AG08395 (cell line): ENCODE measurements around the gene CCL16.

Experiments
- DNase-seq: peaks from one replicate; pipeline ENCODE4 v3.0.0; 2012; ENCODE audit warnings: mixed read lengths, low spot score

Gene CCL16

DNA sequence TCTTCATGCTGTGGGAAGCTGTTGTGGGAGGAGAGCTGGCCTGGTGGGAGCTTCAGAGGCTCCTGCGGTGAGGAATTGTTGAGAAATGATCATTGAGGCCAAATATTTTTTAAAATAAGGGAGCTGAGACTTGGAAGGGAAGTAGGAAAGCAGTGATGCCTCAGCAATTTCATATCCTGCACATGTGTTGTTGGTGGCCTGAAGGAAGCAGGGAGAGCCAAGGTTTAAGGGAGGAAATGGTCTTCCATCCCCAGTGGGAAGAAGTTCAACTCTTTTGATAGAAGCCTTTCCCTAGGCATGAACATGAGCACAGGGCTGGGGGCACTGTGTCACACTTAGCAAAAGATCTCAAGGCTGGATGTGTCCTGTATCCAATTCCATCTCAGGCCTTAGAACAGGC lies 5.3 kb upstream of the CCL16 start, which contains the start of gene CCL14:
TSS of gene CCL14 (minus strand) at position 87 of the 400 bp plus-strand sequence. CDS start at position 7, 80 bp downstream.
- no peak for DNase-seq

- DNase-seq: no peak
These were observed 2.8 kb upstream of the CCL16 start for GRCh38 chr17:35984140-35984539.

GRCh38 chr17:35982409-35983191 lies 1.3 kb upstream of the CCL16 start:
- DNase-seq: no peak

DNA sequence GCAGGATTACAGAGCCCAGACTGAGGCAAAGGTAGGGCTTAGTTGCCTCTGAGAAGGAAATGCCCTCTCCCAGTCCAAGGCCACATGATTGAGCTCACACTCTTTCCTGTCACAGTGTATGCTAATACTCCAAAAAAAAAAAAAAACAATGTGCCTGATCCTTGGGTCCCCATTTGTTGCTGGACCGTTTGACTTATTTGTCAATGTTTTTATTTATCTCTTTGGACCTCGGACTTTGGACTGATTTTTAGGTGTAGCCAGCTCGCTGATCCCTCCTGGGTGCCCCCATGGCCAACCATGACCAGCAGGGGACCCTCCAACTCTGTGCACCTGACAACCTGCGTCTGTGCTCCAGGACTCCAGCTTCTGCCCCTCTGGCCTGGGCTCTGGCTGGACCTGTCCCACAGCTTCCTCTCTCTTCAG lies 622 bp upstream of the CCL16 start:
- no peak for DNase-seq

GRCh38 chr17:35978346-35978745 lies 3.0 kb downstream of the CCL16 start:
- DNase-seq: no peak

DNA sequence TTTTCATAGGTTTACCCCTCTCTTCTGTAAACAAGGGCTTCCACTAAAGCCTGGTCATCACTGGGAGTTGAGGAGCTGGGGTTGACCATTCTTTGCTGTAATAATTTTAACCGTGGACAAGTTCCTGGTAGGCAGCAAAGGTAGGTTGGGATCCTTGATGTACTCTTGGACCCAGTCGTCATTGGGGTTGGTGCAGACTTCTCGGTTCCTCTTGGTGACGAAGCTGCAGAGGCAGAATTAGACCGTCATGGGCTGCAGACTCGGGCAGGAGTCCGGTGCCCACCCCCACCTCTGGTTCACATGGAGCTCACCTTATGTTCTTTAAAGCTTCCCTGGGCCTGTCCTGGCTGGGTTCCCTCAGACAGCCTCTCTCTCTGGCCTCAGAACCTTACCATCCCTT lies 3.8 kb downstream of the CCL16 start:
- DNase-seq: no peak

- no peak for DNase-seq
These were observed 7.7 kb downstream of the CCL16 start for GRCh38 chr17:35973333-35974260.

DNA sequence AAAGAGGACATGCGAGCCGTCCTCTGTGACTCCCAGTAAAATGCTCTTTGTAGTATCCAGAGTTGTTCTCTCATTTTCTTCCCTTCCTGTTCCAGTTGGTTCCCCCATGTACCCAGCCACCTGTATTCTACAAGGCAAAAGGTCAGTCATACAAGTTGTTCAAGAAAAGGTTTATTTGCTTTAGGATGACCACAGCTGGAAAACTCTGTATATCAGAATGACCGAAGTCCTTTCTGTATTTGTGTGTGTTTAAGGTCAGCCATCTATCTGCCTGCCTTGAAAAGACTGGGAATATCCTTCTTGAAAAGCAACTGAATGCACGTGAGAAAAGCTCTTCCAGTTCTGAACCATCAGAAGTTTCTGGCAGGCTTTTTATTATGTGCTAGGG lies 8.4 kb downstream of the CCL16 start:
- no peak for DNase-seq

GRCh38 chr17:35972535-35972934 lies 8.8 kb downstream of the CCL16 start:
- DNase-seq: no peak

GRCh38 chr17:35972066-35972465 lies 9.2 kb downstream of the CCL16 start:
- no peak for DNase-seq

DNA sequence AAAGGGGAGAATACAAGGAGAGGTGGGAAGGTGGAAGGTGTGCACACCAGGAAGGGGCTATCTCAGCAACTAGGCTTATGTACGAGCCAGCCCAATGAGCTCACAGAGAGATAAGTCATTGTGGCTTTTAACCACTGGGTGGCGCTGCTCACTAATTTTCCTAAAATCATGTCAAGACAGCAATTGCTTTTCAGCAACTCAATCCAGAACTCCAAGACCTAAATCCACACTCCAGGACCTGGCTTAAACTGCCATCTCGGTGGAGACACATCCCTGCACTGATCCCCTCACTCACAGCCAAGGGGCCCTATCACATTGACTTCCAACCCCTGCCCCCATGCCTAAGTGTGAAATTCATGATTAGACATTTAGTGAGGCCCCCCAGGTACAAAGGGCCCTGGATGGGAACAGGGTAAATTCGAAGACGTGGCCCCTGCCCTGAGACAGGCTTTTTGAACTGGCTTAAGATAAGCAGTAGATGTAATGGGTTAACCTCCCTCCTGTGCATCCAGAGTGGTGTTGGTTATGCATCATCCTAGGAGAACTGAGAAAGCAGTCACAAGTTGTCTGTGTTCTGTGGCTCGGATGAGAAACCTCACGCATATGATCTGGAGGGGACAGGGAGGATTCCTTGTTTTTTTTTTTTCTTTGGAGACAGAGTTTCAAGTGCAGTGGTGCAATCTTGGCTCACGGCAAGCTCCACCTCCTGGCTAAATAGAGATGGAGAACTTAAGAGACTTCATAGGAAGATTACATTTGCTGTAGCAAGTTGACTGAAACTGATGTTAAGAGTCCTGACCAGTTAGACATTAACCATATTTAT lies 11.5 kb downstream of the CCL16 start:
- peak; percentile 77 for DNase-seq

GRCh38 chr17:35968520-35969054 lies 12.7 kb downstream of the CCL16 start:
- DNase-seq: no peak

DNA sequence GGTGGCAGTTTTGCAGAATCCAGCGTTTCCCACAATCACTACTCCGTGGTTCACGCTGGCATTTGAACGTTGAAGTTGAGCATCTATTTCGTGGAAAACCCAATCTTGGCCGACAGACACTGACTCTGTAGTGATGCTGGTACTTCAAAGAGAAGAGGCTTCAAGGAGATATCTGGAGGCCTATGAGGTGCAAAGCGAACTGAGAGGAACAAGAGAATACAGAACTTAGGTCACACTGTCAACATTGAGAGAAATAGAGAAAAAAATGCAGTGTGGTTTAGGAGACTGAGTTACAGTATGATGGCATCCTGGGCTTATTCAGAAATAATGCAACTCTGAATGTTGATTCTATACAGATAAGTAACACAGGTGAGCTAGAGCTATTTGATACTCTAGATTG lies 16.0 kb downstream of the CCL16 start:
- DNase-seq: no peak

- no peak for DNase-seq
These were observed 17.6 kb downstream of the CCL16 start for GRCh38 chr17:35963663-35964062.

DNA sequence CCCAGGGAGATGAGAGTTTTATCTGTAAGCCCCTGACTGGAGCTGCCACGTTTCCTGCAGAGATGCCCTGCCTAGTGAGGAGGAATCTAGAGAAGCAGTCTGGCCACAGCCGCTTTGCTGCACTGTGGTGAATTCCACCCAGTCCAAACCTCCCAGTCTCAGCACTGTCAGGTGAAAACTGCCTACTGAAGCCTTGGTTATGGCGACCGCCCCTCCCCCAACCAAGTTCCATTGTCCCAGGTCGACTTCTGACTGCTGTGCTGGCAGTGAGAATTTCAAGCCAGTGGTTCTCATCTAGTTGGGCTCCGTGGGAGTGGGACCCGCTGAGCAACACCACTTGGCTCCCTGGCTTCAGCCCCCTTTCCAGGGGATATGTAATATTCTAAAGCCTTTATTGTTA lies 27.6 kb downstream of the CCL16 start:
- DNase-seq: no peak

DNA sequence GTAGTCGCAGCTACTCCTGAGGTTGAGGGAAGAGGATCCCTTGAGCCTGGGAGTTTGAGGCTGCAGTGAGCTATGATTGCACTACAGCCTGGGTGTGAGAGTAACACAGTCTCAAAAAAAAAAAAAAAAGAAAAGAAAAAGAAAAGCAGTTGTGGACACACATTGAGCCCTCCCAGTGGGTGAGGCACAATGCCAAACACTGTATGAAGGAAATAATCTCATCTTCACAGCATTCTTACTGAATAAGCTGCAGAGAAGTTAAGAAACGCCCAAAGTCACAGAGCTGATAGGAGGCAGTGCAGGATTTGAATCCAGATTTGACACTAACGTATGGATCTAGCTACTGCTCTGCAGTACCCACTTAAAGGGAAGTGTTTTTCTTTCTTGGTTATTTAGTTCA lies 31.9 kb downstream of the CCL16 start:
- DNase-seq: no peak

- no peak for DNase-seq
These were observed 33.2 kb downstream of the CCL16 start for GRCh38 chr17:35948092-35948491.

GRCh38 chr17:35947156-35947585 lies 34.1 kb downstream of the CCL16 start:
- DNase-seq: peak; percentile 20

DNA sequence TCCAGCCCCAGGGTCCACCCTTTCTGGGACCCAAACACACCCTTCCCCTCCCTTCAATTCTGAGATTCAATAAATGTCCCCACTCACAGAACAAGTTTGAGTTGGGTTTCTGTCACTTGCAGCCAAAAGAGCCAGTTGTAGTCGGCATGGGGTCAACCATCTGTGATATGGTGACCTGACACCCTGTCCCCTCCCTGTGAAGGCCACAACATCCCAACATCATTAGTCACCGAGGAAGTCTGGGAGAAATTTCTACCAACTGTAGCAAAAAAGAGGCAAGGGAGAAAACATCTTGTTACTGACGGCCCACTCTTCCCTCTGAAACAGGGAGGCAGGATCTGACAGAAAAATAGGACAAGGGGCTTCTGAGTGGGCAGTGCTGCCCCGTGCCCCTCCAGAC lies 37.1 kb downstream of the CCL16 start:
- no peak for DNase-seq

GRCh38 chr17:35943537-35943936 lies 37.8 kb downstream of the CCL16 start, which contains the start of gene LYZL6:
TSS of gene LYZL6 (minus strand) at chr17:35943713. CDS start at chr17:35939356, 4,357 bp downstream.
- DNase-seq: no peak

GRCh38 chr17:35942588-35943186 lies 38.6 kb downstream of the CCL16 start:
- no peak for DNase-seq
